Measurements from ENCODE around the gene FBXL20.

- no peak for TF ChIP-seq POLR2A (IDR thresholded peaks at IDR 0.05)
- no peak for TF ChIP-seq CTCF (IDR thresholded peaks at IDR 0.05)
Observed at GRCh38 chr17:39218906-39219305, 182.5 kb downstream of the FBXL20 start.
